ENCODE measurements around the gene ALPK1. TPM values are rescaled to one million over a fixed set of nuclear protein-coding genes. Genes with fewer than 3 reads are reported as not detected.

The ALPK1 gene
- total and polyA plus RNA-seq, 2 of the 4 experiments (the other 2 are of a cell fraction): 3.3 to 7.9 TPM

GRCh38 chr4:112370466-112370865 lies 73.3 kb downstream of the ALPK1 start:
- Histone ChIP-seq H2AK9ac (replicated peaks; ENCODE audit: low read depth, low read length, poor library complexity) (no peak overlapping the region), H3K36me3 (ENCODE audit: control insufficient read depth, insufficient read depth, low read length) (no peaks in the 10 kb centered on the region), H3K4me2 (ENCODE audit: low read depth, low read length) (no peak overlapping the region), H3K79me1 (ENCODE audit: low read depth in 1 of 2, low read length in 2 of 2) (no peaks in the 10 kb centered on the region), H3K9me1 (ENCODE audit: insufficient read depth, low read length) (no peaks in the 10 kb centered on the region), H4K91ac (ENCODE audit: insufficient read depth, low read depth, low read length) (no peak overlapping the region), H2AK5ac (ENCODE audit: low read depth, low read length) (no peak overlapping the region), H3K9ac (ENCODE audit: low read depth, low read length) (no peak overlapping the region), H4K5ac (ENCODE audit: low read depth, low read length) (no peak overlapping the region), H3K56ac (ENCODE audit: extremely low read depth, insufficient read depth, low read length) (no peak overlapping the region), H3K27me3 (ENCODE audit: control insufficient read depth, insufficient read depth, low read length) (no peaks in the 10 kb centered on the region), H3K4me3 (ENCODE audit: insufficient read depth, low read depth, low read length) (no peak overlapping the region), H3K27ac (ENCODE audit: insufficient read depth, low read length) (no peak overlapping the region), H2BK15ac (ENCODE audit: low read depth, low read length) (no peak overlapping the region), H3K4ac (ENCODE audit: low read depth, low read length) (no peak overlapping the region), H3K23ac (ENCODE audit: low read depth, low read length) (no peak overlapping the region), H3K18ac (ENCODE audit: low read depth, low read length) (no peak overlapping the region), H2BK5ac (ENCODE audit: low read depth, low read length, poor library complexity, severe bottlenecking) (no peak overlapping the region), H4K20me1 (ENCODE audit: insufficient read depth, low read length) (no peaks in the 10 kb centered on the region), H3K14ac (replicated peaks; ENCODE audit: low read depth, low read length) (no peak overlapping the region), H2AFZ (replicated peaks; ENCODE audit: low read length, poor library complexity) (no peak overlapping the region), H4K8ac (ENCODE audit: low read depth in 2 of 2, low read length in 2 of 2) (no peak overlapping the region), H2BK20ac (ENCODE audit: low read depth, low read length) (no peak overlapping the region), H3K4me1 (ENCODE audit: control insufficient read depth, insufficient read depth, low read length) (no peaks in the 10 kb centered on the region), H2BK120ac (ENCODE audit: low read depth, low read length) (no peak overlapping the region), H3K9me3 (ENCODE audit: control insufficient read depth, insufficient read depth, low read length) (no peaks in the 10 kb centered on the region)
- in situ Hi-C loops (cut with MboI; ENCODE audit: low sequenced_read_pairs): no loop called here
- intact Hi-C loops (cut with micrococcal nuclease): no loop called here
- WGBS, 2 experiments (ENCODE audit: extremely low coverage in 2 of 2, insufficient read length in 1 of 2): no CpG with 5 or more reads among the region's 1 CpG
- no TSS peak for BruUV-seq (replicated peaks)
- dilution Hi-C loops (cut with HindIII; ENCODE audit: low sequenced_read_pairs, unreplicated experiment): no loop called here
- ChIA-PET POLR2A (ENCODE audit: unreplicated experiment) (interaction anchor here (0.5 kb wide), 1 partner anchor 50 kb away, joined by 3 read pairs; no protein-coding TSS in a partner anchor), CTCF (no interaction called here)
- DNase-seq (peak; percentile 8), ATAC-seq (ENCODE audit: low read depth) (no peak)
- TF ChIP-seq NFE2L2 (IDR thresholded peaks at IDR 0.05; ENCODE audit: low read depth, low read length) (no peak), RFX5 (IDR thresholded peaks at IDR 0.05; ENCODE audit: low read depth, low read length) (no peak), USF2 (IDR thresholded peaks at IDR 0.05; ENCODE audit: low read depth, low read length) (no peak), POLR2A (IDR thresholded peaks at IDR 0.05; ENCODE audit: low read depth, low read length) (no peak), FOS (IDR thresholded peaks at IDR 0.05; ENCODE audit: low read depth, low read length) (no peak), BHLHE40 (IDR thresholded peaks at IDR 0.05; ENCODE audit: low read depth, low read length) (no peak), SMC3 (IDR thresholded peaks at IDR 0.05; ENCODE audit: low read depth, low read length) (no peak), CTCF (conservative IDR thresholded peaks at IDR 0.05; ENCODE audit: low read depth, low read length) (no peak), MAZ (IDR thresholded peaks at IDR 0.05; ENCODE audit: borderline replicate concordance, low read depth, low read length) (no peak), MXI1 (IDR thresholded peaks at IDR 0.05; ENCODE audit: borderline replicate concordance, low read depth, low read length) (no peak)
